Hepatocyte (in vitro differentiated cells): ENCODE measurements around the gene EXTL1.

Source experiments
- EZH2 ChIP-seq: fragments of 200-600 bp; sonication (generic); IDR thresholded peaks from 2 replicates; pipeline ENCODE4 v1.6.1; 2016; ENCODE audit warnings: antibody characterized with exemption, mild to moderate bottlenecking, borderline replicate concordance
- EZH2phosphoT487 ChIP-seq: fragments of 200-600 bp; sonication (generic); IDR thresholded peaks from one replicate; pipeline ENCODE4 v1.6.1; 2018; ENCODE audit warnings: antibody characterized with exemption, mild to moderate bottlenecking, low read depth, moderate library complexity; ENCODE audit not compliant: unreplicated experiment, severe bottlenecking
- TF ChIP-seq, protein P1 (sequence below): fragments of 200-600 bp; sonication (generic); IDR thresholded peaks from 2 replicates; pipeline ENCODE4 v1.5.1; 2016; ENCODE audit warnings: antibody characterized with exemption, mild to moderate bottlenecking; ENCODE audit not compliant: poor library complexity

DNA sequence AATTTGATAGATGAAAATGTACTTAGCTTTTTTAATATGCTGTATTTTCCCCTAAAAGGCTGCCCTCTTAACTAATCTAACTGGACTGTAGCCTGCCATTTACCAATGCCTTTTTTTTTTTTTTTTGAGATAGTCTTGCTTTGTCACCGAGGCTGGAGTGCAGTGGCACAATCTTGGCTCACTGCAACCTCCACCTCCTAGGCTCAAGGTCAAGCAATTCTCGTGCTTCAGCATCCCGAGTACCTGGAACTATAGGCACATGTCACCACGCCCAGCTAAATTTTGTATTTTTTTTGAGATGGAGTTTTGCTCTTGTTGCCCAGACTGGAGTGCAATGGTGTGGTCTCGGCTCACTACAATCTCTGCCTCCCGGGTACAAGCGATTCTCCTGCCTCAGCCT lies 42.4 kb upstream of the EXTL1 start:
- TF ChIP-seq, protein P1, sequence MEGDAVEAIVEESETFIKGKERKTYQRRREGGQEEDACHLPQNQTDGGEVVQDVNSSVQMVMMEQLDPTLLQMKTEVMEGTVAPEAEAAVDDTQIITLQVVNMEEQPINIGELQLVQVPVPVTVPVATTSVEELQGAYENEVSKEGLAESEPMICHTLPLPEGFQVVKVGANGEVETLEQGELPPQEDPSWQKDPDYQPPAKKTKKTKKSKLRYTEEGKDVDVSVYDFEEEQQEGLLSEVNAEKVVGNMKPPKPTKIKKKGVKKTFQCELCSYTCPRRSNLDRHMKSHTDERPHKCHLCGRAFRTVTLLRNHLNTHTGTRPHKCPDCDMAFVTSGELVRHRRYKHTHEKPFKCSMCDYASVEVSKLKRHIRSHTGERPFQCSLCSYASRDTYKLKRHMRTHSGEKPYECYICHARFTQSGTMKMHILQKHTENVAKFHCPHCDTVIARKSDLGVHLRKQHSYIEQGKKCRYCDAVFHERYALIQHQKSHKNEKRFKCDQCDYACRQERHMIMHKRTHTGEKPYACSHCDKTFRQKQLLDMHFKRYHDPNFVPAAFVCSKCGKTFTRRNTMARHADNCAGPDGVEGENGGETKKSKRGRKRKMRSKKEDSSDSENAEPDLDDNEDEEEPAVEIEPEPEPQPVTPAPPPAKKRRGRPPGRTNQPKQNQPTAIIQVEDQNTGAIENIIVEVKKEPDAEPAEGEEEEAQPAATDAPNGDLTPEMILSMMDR = no peak
- TF ChIP-seq EZH2 (no peak), EZH2phosphoT487 (no peak)
